Upper lobe of left lung (tissue), 6 donors: Measurements from ENCODE around the gene COG3. TPM values are rescaled to one million over a fixed set of nuclear protein-coding genes. Genes with fewer than 3 reads are reported as not detected.

ENCODE experiments used
- ATAC-seq, 2 donors: fragments of 200-7000 bp; cut with Tn5 transposase; one replicate each; pipeline ENCODE4 v1.9.1; 2022; ENCODE audit warnings: mild to moderate bottlenecking in 2 of 2, moderate library complexity in 2 of 2; ENCODE audit not compliant: low FRiP score in 2 of 2
- DNase-seq, 2 donors: peaks; one replicate each; pipeline ENCODE4 v3.0.0-alpha.2; 2019 to 2020
- H3K27ac ChIP-seq, 4 donors: fragments of 200-600 bp; sonication (generic); one replicate each; pipeline ENCODE4 v1.5.1; 2016 to 2019
- H3K27me3 ChIP-seq, 4 donors: fragments of 200-600 bp; sonication (generic); one replicate each; pipeline ENCODE4 v1.5.1; 2017 to 2019
- H3K36me3 ChIP-seq, 4 donors: fragments of 200-600 bp; sonication (generic); one replicate each; pipeline ENCODE4 v1.5.1; 2016 to 2019
- H3K4me1 ChIP-seq, 4 donors: fragments of 200-600 bp; sonication (generic); one replicate each; pipeline ENCODE4 v1.5.1; 2018 to 2019
- H3K4me3 ChIP-seq, 4 donors: fragments of 200-600 bp; sonication (generic); one replicate each; pipeline ENCODE4 v1.5.1; 2017 to 2019; ENCODE audit warnings: mild to moderate bottlenecking in 2 of 4, moderate library complexity in 1 of 4
- H3K9me3 ChIP-seq, 4 donors: fragments of 200-600 bp; sonication (generic); one replicate each; pipeline ENCODE4 v1.5.1; 2018 to 2019
- EP300 ChIP-seq, 4 donors: sonication (generic); formaldehyde crosslinking; IDR thresholded peaks; one replicate each; pipeline ENCODE4 v1.5.1; 2017; ENCODE audit warnings: antibody characterized with exemption in 4 of 4, control low read depth in 2 of 4
- POLR2A ChIP-seq, 4 donors: fragments of 450-650 bp; IDR thresholded peaks; one replicate each; pipeline ENCODE4 v1.5.1; 2016 to 2017; ENCODE audit warnings: antibody characterized with exemption in 4 of 4, mild to moderate bottlenecking in 2 of 4
- POLR2AphosphoS5 ChIP-seq, 2 donors: sonication (generic); formaldehyde crosslinking; IDR thresholded peaks; one replicate each; pipeline ENCODE4 v1.5.1; 2017; ENCODE audit warnings: antibody characterized with exemption in 2 of 2
- WGBS, 2 donors: methylation state at CpG; one replicate each; pipeline ENCODE4 v1.1.5; 2017 to 2018; 5-methylcytosine and 5-hydroxymethylcytosine counted together
- total RNA-seq, 6 donors: library from RNA; depleted of rRNA in 4 of 6; stranded (reverse); fragments of >200 nt in 4 of 6; gene quantifications; one replicate each; pipeline versions ENCODE4 v1.1.0 to v1.2.1, GENCODE V29; 2016 to 2021
- TF ChIP-seq, protein P1 (sequence below), 6 experiments: fragments of 450-650 bp in 4 of 6; fragments of 200-600 bp in 2 of 6; sonication (generic) in 2 of 6; IDR thresholded peaks; one replicate each; pipeline ENCODE4 v1.5.1; 2016 to 2019; ENCODE audit warnings: antibody characterized with exemption in 6 of 6
- donor health status: DM: no; HTN: no; CAD: no; lungs with moderate emphysema.
- donor health status: DM: no; HTN: yes; CAD: no; lungs with severe emphysema.

Gene COG3
- total RNA-seq, 6 donors from 2014 or later = 20.5 to 48.2 (median 38.8) TPM

DNA sequence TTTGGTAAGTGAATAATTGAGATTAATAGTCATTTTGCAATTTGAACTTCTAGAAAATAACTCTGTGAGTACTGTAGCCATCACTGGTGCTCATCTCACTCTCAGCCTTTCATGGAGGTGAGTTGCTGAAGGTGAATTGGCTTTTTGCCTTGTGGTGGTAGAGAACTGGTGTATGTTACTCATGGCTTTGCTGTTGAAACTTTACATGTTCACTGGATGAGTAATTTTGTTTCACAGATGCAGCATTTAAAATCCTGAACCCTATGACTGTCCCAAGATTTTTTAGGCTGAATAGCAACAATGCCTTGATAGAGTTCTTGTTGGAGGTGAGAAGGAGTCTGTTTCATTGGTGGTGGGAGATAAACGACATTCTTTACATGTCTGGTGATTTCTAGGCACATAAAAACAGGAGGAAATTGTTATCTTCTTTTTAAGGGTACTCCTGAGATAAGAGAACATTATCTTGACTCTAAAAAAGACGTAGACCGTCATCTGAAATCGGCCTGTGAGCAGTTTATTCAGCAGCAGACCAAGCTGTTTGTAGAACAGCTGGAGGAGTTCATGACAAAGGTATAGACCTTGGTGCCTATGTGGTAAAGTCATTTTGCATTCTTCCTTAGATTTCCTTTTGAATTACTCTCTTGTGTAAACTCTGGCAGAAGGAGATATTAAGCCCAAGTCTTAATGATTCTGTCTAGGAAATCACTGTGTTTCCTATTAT lies 53.9 kb downstream of the COG3 start:
- Histone ChIP-seq H3K27me3 (no peaks in the 10 kb centered on the region), H3K9me3 (no peaks in the 10 kb centered on the region), H3K4me3 (no peak overlapping the region), H3K4me1 (peaks cover 0 to 6% (median 0%) of the 10 kb centered on the region in 4 donors), H3K36me3 (peaks cover 13 to 75% (median 35%) of the 10 kb centered on the region in 4 donors), H3K27ac (peak overlapping the region in 1 of 4 donors; percentile 53)
- DNase-seq = no peak
- no peak for ATAC-seq
- 53 to 58% methylated on average over 4 of the region's 4 CpGs for WGBS, 2 donors
- TF ChIP-seq POLR2AphosphoS5 (IDR thresholded peaks at IDR 0.05) = no peak
- TF ChIP-seq, protein P1, sequence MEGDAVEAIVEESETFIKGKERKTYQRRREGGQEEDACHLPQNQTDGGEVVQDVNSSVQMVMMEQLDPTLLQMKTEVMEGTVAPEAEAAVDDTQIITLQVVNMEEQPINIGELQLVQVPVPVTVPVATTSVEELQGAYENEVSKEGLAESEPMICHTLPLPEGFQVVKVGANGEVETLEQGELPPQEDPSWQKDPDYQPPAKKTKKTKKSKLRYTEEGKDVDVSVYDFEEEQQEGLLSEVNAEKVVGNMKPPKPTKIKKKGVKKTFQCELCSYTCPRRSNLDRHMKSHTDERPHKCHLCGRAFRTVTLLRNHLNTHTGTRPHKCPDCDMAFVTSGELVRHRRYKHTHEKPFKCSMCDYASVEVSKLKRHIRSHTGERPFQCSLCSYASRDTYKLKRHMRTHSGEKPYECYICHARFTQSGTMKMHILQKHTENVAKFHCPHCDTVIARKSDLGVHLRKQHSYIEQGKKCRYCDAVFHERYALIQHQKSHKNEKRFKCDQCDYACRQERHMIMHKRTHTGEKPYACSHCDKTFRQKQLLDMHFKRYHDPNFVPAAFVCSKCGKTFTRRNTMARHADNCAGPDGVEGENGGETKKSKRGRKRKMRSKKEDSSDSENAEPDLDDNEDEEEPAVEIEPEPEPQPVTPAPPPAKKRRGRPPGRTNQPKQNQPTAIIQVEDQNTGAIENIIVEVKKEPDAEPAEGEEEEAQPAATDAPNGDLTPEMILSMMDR (IDR thresholded peaks at IDR 0.05) = no peak
- TF ChIP-seq EP300 (IDR thresholded peaks at IDR 0.05) = no peak
- no peak for TF ChIP-seq POLR2A (IDR thresholded peaks at IDR 0.05)

DNA sequence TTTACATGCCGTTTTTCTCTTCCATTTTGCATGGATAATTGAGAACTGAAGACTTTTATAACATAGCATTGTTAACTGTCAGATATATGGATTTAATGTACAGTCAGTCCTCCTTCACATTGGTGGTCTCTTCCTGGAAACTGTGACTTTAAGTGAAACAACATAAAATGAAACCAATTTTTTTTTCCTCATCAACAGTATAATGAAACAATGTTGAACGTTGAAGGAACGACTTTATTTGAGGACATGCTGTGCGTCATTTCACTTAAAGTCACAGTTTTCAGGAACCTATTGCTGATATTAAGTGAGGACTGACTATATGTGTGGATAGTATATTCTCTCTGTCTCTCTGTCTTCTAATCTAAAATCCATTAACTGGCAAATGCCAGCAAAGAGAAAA lies 54.8 kb downstream of the COG3 start:
- Histone ChIP-seq H3K36me3 (peaks cover 13 to 75% (median 35%) of the 10 kb centered on the region in 4 donors), H3K9me3 (no peaks in the 10 kb centered on the region), H3K4me3 (no peak overlapping the region), H3K27ac (peak overlapping the region in 1 of 4 donors; percentile 53), H3K4me1 (peaks cover 0 to 6% (median 0%) of the 10 kb centered on the region in 4 donors), H3K27me3 (no peaks in the 10 kb centered on the region)
- TF ChIP-seq, protein P1 (IDR thresholded peaks at IDR 0.05) = no peak
- peak in 1 of 4 donors; percentile 6 for TF ChIP-seq EP300 (IDR thresholded peaks at IDR 0.05)
- ATAC-seq (no peak), DNase-seq (no peak)
- WGBS, 2 donors = 66 to 74% methylated on average over 4 of the region's 4 CpGs

DNA sequence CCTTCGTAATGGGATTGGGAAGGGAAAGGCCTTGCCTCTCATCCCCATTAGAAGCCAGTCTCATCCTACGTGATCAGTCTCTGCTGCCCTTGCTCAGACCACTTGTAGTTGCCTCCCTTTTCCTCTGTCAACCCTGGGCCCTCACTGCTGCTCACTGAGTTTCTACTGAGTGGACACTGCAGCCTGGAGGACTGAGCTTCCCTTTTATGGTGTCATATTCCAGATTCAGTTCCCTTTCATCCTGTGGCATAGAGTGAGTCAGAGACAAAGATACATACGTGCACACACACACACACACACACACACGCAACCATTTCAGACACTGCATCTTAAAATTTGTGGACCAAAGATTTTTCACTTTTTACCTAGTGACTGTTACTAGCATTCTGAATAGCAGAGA lies 56.6 kb downstream of the COG3 start:
- Histone ChIP-seq H3K36me3 (peaks cover 13 to 72% (median 27%) of the 10 kb centered on the region in 4 donors), H3K4me1 (no peaks in the 10 kb centered on the region), H3K27ac (peak overlapping the region in 1 of 4 donors; percentile 5), H3K4me3 (no peak overlapping the region), H3K9me3 (no peaks in the 10 kb centered on the region), H3K27me3 (no peaks in the 10 kb centered on the region)
- 77 to 79% methylated on average over 4 of the region's 4 CpGs for WGBS, 2 donors
- ATAC-seq (peak; percentile 61 to 75), DNase-seq (no peak)
- TF ChIP-seq POLR2A (IDR thresholded peaks at IDR 0.05) = peak in 1 of 4 donors; percentile 28
- TF ChIP-seq, protein P1 (IDR thresholded peaks at IDR 0.05) = no peak

DNA sequence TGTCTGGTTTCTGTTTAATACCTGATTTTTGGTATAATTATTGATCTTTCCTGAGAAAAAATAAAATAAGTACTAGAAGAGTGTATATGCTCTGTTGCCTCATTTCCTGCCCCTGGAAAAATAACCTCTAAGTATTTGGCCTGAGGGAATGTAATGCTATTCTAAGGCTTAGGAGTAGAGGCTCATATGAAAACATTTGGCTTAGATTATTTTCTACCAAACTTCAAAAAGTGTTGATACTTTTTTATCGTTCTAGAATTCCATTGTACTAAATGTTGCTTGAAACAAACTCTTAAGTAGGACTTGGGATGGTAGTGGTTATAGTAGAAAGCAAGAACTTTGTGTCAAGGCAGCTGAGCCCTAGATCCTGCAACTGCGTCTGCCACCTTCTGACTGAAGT lies 57.8 kb downstream of the COG3 start:
- DNase-seq = no peak
- no peak for TF ChIP-seq POLR2A (IDR thresholded peaks at IDR 0.05)
- TF ChIP-seq, protein P1 (IDR thresholded peaks at IDR 0.05) = no peak
- TF ChIP-seq POLR2AphosphoS5 (IDR thresholded peaks at IDR 0.05) = no peak
- no peak for TF ChIP-seq EP300 (IDR thresholded peaks at IDR 0.05)
- no peaks in the 10 kb centered on the region for H3K9me3 ChIP-seq
- H3K36me3 ChIP-seq = peaks cover 13 to 64% (median 19%) of the 10 kb centered on the region in 4 donors
- H3K4me3 ChIP-seq = no peak overlapping the region
- no peaks in the 10 kb centered on the region for H3K27me3 ChIP-seq
- 77% methylated on average over 2 of the region's 2 CpGs for WGBS, 2 donors
- no peak for ATAC-seq
- H3K27ac ChIP-seq = no peak overlapping the region
- peaks cover 0 to 7% (median 2%) of the 10 kb centered on the region in 4 donors for H3K4me1 ChIP-seq
